Fibroblast of mammary gland (primary cell): ENCODE results near the gene PLCH2.

Experiments used
- DNase-seq: peaks from one replicate; pipeline ENCODE4 v3.0.0-alpha.2; 2010; ENCODE audit warnings: low read depth
- H3K4me3 ChIP-seq: 2 replicates; pipeline ENCODE4 v1.5.1; 2011; ENCODE audit warnings: low read depth, mild to moderate bottlenecking, low read length, moderate library complexity; ENCODE audit not compliant: control insufficient read depth
- CTCF ChIP-seq: conservative IDR thresholded peaks from 2 replicates; pipeline ENCODE4 v1.5.1; 2011; ENCODE audit warnings: low read depth, low read length, inconsistent platforms; ENCODE audit not compliant: control insufficient read depth, insufficient read depth

PLCH2 gene

DNA sequence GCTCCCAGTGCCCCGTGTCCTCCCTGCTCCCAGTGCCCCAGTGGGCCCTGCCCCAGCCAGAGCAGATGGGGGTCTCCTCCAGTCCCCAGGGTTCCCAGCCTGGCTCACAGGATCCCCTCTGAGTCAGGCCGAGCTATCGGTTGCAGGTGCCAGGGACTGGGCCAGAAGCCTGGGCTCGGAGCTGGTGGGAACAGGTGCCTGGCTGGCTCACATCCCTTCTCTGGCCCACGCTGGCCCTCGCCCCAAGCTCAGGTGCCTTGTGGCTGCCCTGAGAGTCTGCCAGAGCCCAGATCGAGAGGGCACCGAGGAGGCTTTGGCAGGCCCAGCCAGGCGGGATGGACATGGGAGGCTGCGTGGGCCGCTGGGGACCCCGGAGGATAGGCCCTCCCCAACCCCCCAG, 18.9 kb downstream of the PLCH2 start:
- no peak for TF ChIP-seq CTCF
- no peak overlapping the region for H3K4me3 ChIP-seq
- no peak for DNase-seq

DNA sequence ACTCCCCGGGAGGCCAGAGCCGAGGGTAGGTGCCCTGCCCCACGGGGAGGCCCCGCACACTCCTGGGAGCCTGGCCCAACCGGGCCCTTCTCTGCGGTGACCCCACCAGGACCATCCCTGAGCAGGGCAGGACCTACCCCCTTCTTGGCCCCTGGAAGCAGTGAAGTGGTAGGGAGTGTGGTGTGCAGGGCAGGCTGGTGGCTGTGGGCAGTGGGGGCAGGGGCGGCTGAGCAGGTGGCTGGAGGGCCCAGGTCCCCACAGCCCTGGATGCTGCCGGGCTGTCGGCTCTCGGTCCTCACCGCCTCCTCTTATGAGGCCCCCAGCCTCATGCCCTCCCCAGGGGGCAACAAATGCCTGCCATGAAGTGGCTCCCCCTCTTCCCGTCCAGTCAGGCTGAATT, 19.5 kb downstream of the PLCH2 start:
- DNase-seq = no peak
- no peak overlapping the region for H3K4me3 ChIP-seq
- TF ChIP-seq CTCF = no peak

GRCh38 chr1:2496087-2496622, 20.1 kb downstream of the PLCH2 start:
- no peak overlapping the region for H3K4me3 ChIP-seq
- DNase-seq = no peak
- no peak for TF ChIP-seq CTCF

DNA sequence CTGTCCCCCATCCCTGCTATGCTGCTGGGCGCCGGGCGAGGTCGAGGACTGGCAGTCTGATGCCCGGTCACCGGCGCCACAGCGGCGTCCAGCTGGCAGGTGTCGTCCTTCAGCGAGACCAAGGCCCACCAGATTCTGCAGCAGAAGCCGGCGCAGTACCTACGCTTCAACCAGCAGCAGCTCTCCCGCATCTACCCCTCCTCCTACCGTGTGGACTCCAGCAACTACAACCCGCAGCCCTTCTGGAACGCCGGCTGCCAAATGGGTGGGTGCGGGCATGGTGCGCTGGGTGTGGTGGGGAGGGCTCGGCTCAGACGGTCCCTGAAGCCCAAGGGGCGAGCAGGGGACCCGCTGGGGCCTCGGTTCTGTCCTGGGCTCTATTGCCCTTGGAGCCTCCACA, 20.7 kb downstream of the PLCH2 start:
- DNase-seq = no peak
- TF ChIP-seq CTCF = no peak
- no peak overlapping the region for H3K4me3 ChIP-seq

GRCh38 chr1:2497891-2498290, 21.8 kb downstream of the PLCH2 start:
- no peak for TF ChIP-seq CTCF
- DNase-seq = no peak
- H3K4me3 ChIP-seq = no peak overlapping the region

- no peak for TF ChIP-seq CTCF
- H3K4me3 ChIP-seq = no peak overlapping the region
- no peak for DNase-seq
These were observed 22.6 kb downstream of the PLCH2 start for GRCh38 chr1:2498648-2499047.

DNA sequence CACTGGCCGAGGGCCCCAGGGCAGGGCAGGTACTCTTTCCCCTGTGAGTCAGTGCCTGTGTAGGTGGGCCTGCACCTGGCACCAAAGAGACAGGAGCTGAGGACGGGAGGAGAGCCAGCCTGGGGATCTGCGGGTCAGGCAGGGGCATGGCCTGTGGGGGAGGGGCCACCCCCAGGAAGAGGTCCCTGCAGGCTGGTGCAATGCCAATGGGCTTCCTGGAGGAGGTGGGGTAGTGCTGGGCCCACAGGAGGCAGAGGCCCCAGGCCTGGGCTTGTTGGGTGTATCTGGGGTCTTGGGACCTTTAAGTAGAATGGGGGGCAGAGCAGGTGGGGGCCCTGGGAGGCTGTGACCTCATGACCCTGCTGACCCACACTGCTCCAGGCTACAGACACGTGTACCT, 23.2 kb downstream of the PLCH2 start:
- H3K4me3 ChIP-seq = no peak overlapping the region
- TF ChIP-seq CTCF = no peak
- DNase-seq = no peak
